Measurements from ENCODE around the gene SUN3. TPM values are rescaled to one million over a fixed set of nuclear protein-coding genes. Genes with fewer than 3 reads are reported as not detected.

SUN3 gene
- total and polyA plus RNA-seq, 11 donors, result not detected

GRCh38 chr7:47942132-47942531 is 86.8 kb downstream of the SUN3 start:
- H3K9me3 ChIP-seq, result no peaks in the 10 kb centered on the region
- ATAC-seq (no peak), DNase-seq (no peak)
- TF ChIP-seq CTCF (IDR thresholded peaks at IDR 0.05) (no peak), POLR2A (IDR thresholded peaks at IDR 0.05) (no peak)
- H3K4me1 ChIP-seq, result peaks cover 0 to 81% (median 40%) of the 10 kb centered on the region in 12 donors
- peaks cover 0 to 4% (median 0%) of the 10 kb centered on the region in 9 donors for H3K36me3 ChIP-seq
- peak overlapping the region in 11 of 12 donors; percentile 74 to 93 (median 90) for H3K27ac ChIP-seq
- intact Hi-C loops (cut with DNase I), result loop anchor here in 1 of 10 donors (5.0 kb wide), 1 partner anchor 35 kb away; the partner anchor contains the start of gene HUS1
- 80 to 84% (median 81%) methylated on average over 10 of the region's 10 CpGs for WGBS, 4 donors
- no peaks in the 10 kb centered on the region for H3K27me3 ChIP-seq
- H3K4me3 ChIP-seq, result no peak overlapping the region

GRCh38 chr7:47941136-47941844 is 87.6 kb downstream of the SUN3 start:
- WGBS, 4 donors, result 22 to 29% (median 27%) methylated on average over 9 of the region's 9 CpGs
- TF ChIP-seq POLR2A (IDR thresholded peaks at IDR 0.05), result no peak
- no peak for TF ChIP-seq CTCF (IDR thresholded peaks at IDR 0.05)
- peaks cover 0 to 75% (median 40%) of the 10 kb centered on the region in 12 donors for H3K4me1 ChIP-seq
- peak overlapping the region in 6 of 12 donors; percentile 11 to 30 (median 14) for H3K4me3 ChIP-seq
- intact Hi-C loops (cut with DNase I), result loop anchor here in 1 of 10 donors (5.0 kb wide), 1 partner anchor 36 kb away; the partner anchor contains the start of gene HUS1
- H3K27ac ChIP-seq, result peak overlapping the region; percentile 74 to 93 (median 90)
- no peaks in the 10 kb centered on the region for H3K9me3 ChIP-seq
- H3K36me3 ChIP-seq, result peaks cover 0 to 4% (median 0%) of the 10 kb centered on the region in 9 donors
- DNase-seq (peak in 4 of 5 donors; percentile 27 to 77 (median 54)), ATAC-seq (peak; percentile 51 to 78 (median 66))
- no peaks in the 10 kb centered on the region for H3K27me3 ChIP-seq

GRCh38 chr7:47940088-47941013 is 88.6 kb downstream of the SUN3 start:
- WGBS, 4 donors, result 43 to 56% (median 46%) methylated on average over 12 to 14 of the region's 14 CpGs
- Histone ChIP-seq H3K4me1 (peaks cover 0 to 66% (median 37%) of the 10 kb centered on the region in 12 donors), H3K4me3 (peak overlapping the region in 4 of 12 donors; percentile 11 to 30 (median 14)), H3K9me3 (no peaks in the 10 kb centered on the region), H3K27me3 (no peaks in the 10 kb centered on the region), H3K36me3 (peaks cover 0 to 9% (median 0%) of the 10 kb centered on the region in 9 donors), H3K27ac (peak overlapping the region; percentile 74 to 93 (median 90))
- peak; percentile 54 to 83 (median 75) for DNase-seq
- ATAC-seq, result peak; percentile 63 to 79 (median 76)
- TF ChIP-seq POLR2A (IDR thresholded peaks at IDR 0.05) (no peak), CTCF (IDR thresholded peaks at IDR 0.05) (no peak)
- intact Hi-C loops (cut with DNase I), result loop anchor here in 1 of 10 donors (5.0 kb wide), 1 partner anchor 37 kb away; the partner anchor contains the start of gene HUS1

Measured in heart left ventricle (tissue), 16 donors.